Activated CD8-positive, alpha-beta memory T cell treated with anti-CD3 and anti-CD28 coated beads, Interleukin-2, amount 50 U/mL, for 1 hour (primary cell): ENCODE results near the gene MYRIP.

Experiments used
- DNase-seq: peaks from one replicate; pipeline ENCODE4 v3.0.0-alpha.2; 2020; ENCODE audit errors: extremely low read depth

MYRIP gene

GRCh38 chr3:40189118-40189517, 379.7 kb downstream of the MYRIP start:
- DNase-seq: no peak

GRCh38 chr3:40190056-40190455, 380.6 kb downstream of the MYRIP start:
- DNase-seq: no peak

GRCh38 chr3:40191251-40191650, 381.8 kb downstream of the MYRIP start:
- no peak for DNase-seq

- no peak for DNase-seq
These were observed 382.5 kb downstream of the MYRIP start for GRCh38 chr3:40191850-40192448.

GRCh38 chr3:40192628-40193027, 383.2 kb downstream of the MYRIP start:
- DNase-seq: no peak

GRCh38 chr3:40196966-40197365, 387.6 kb downstream of the MYRIP start:
- no peak for DNase-seq

GRCh38 chr3:40200692-40201316, 391.4 kb downstream of the MYRIP start:
- DNase-seq: no peak

GRCh38 chr3:40201770-40202169, 392.4 kb downstream of the MYRIP start:
- no peak for DNase-seq

GRCh38 chr3:40206522-40206921, 397.1 kb downstream of the MYRIP start:
- no peak for DNase-seq

- DNase-seq: no peak
These were observed 398.4 kb downstream of the MYRIP start for GRCh38 chr3:40207796-40208195.

GRCh38 chr3:40208251-40208650, 398.8 kb downstream of the MYRIP start:
- no peak for DNase-seq

- no peak for DNase-seq
These were observed 402.2 kb downstream of the MYRIP start for GRCh38 chr3:40211579-40211978.

GRCh38 chr3:40213556-40213955, 404.1 kb downstream of the MYRIP start:
- DNase-seq: no peak

- DNase-seq: no peak
These were observed 405.6 kb downstream of the MYRIP start for GRCh38 chr3:40215015-40215414.

GRCh38 chr3:40216471-40216870, 407.1 kb downstream of the MYRIP start:
- DNase-seq: no peak

GRCh38 chr3:40223856-40224255, 414.4 kb downstream of the MYRIP start:
- no peak for DNase-seq

- DNase-seq: no peak
These were observed 415.5 kb downstream of the MYRIP start for GRCh38 chr3:40224796-40225515.

GRCh38 chr3:40226636-40227035, 417.2 kb downstream of the MYRIP start:
- DNase-seq: no peak

GRCh38 chr3:40228792-40229350, 419.5 kb downstream of the MYRIP start:
- DNase-seq: no peak

GRCh38 chr3:40229386-40229785, 420.0 kb downstream of the MYRIP start:
- no peak for DNase-seq

GRCh38 chr3:40229963-40230362, 420.6 kb downstream of the MYRIP start:
- no peak for DNase-seq

GRCh38 chr3:40230382-40230781, 421.0 kb downstream of the MYRIP start:
- no peak for DNase-seq

- no peak for DNase-seq
These were observed 423.2 kb downstream of the MYRIP start for GRCh38 chr3:40232626-40233025.
